T follicular helper cell (primary cell): ENCODE data around the gene VGLL4.
"Not testable (repeated sequence)": the region's sequence is repeated elsewhere in the genome, so short reads cannot be mapped to it uniquely, and the experiment has no call there.

Experiments used
- DNase-seq: peaks from one replicate; pipeline ENCODE4 v3.0.0-alpha.2; 2020; ENCODE audit warnings: low read depth

VGLL4 gene

GRCh38 chr3:11606865-11607440, 36.8 kb downstream of the VGLL4 start:
- DNase-seq, result no peak

GRCh38 chr3:11606090-11606784, 37.5 kb downstream of the VGLL4 start:
- DNase-seq, result no peak

GRCh38 chr3:11605398-11605797, 38.3 kb downstream of the VGLL4 start:
- no peak for DNase-seq

GRCh38 chr3:11604139-11604892, 39.4 kb downstream of the VGLL4 start:
- DNase-seq, result no peak

GRCh38 chr3:11603628-11604027, 40.1 kb downstream of the VGLL4 start:
- no peak for DNase-seq

- DNase-seq, result no peak
These were observed 40.7 kb downstream of the VGLL4 start for GRCh38 chr3:11602886-11603527.

GRCh38 chr3:11602239-11602840, 41.4 kb downstream of the VGLL4 start:
- DNase-seq, result no peak

GRCh38 chr3:11601446-11602238, 42.1 kb downstream of the VGLL4 start:
- DNase-seq, result no peak

- DNase-seq, result no peak
These were observed 43.0 kb downstream of the VGLL4 start for GRCh38 chr3:11600501-11601282.

- no peak for DNase-seq
These were observed 47.3 kb downstream of the VGLL4 start for GRCh38 chr3:11596387-11596786.

GRCh38 chr3:11595024-11595423, 48.7 kb downstream of the VGLL4 start:
- not testable (repeated sequence) for DNase-seq

GRCh38 chr3:11593318-11594034, 50.2 kb downstream of the VGLL4 start:
- no peak for DNase-seq

GRCh38 chr3:11592445-11593298, 51.0 kb downstream of the VGLL4 start:
- no peak for DNase-seq

GRCh38 chr3:11591391-11592282, 52.1 kb downstream of the VGLL4 start:
- DNase-seq, result no peak

- no peak for DNase-seq
These were observed 52.7 kb downstream of the VGLL4 start for GRCh38 chr3:11591002-11591355.

- DNase-seq, result no peak
These were observed 54.0 kb downstream of the VGLL4 start for GRCh38 chr3:11589706-11590105.

- no peak for DNase-seq
These were observed 55.0 kb downstream of the VGLL4 start for GRCh38 chr3:11588755-11589154.

- DNase-seq, result no peak
These were observed 55.4 kb downstream of the VGLL4 start for GRCh38 chr3:11588338-11588737.
